OCI-LY7 (cell line): ENCODE measurements around the gene IGSF8. TPM values are rescaled to one million over a fixed set of nuclear protein-coding genes. Genes with fewer than 3 reads are reported as not detected.

Experiments used
- BruUV-seq: library from RNA; stranded (reverse); fragments of 400-500 nt; replicated peaks from 2 replicates; lab custom pipeline; 2021; lab: Mats Ljungman, UMichigan
- CTCF ChIA-PET: fragments of 300-600 bp; sonication (Branson Sonifier 250); formaldehyde crosslinking; loops from one replicate; lab custom pipeline; 2022; ENCODE audit warnings: antibody characterized with exemption; ENCODE audit not compliant: unreplicated experiment; lab: Charles Lee
- POLR2A ChIA-PET: fragments of 300-600 bp; sonication (Branson Sonifier 250); formaldehyde crosslinking; loops from one replicate; lab custom pipeline; 2022; ENCODE audit warnings: antibody characterized with exemption; lab: Charles Lee
- DNase-seq: peaks from one replicate; pipeline ENCODE4 v3.0.0-alpha.2; 2015; ENCODE audit warnings: low spot score
- H2AFZ ChIP-seq: fragments of 200-600 bp; sonication (generic), shearing (Covaris generic); 2 replicates; pipeline ENCODE4 v1.6.1; 2014; ENCODE audit warnings: mild to moderate bottlenecking, antibody characterized with exemption, low read length, moderate library complexity
- H3K27ac ChIP-seq: fragments of 200-600 bp; sonication (generic); 2 replicates; pipeline ENCODE4 v1.5.1; 2014; ENCODE audit warnings: mixed run types, low read depth, mild to moderate bottlenecking, moderate library complexity, low read length, inconsistent platforms; ENCODE audit not compliant: poor library complexity, severe bottlenecking
- H3K36me3 ChIP-seq: fragments of 200-600 bp; sonication (generic); 2 replicates; pipeline ENCODE4 v1.6.1; 2014; ENCODE audit warnings: mild to moderate bottlenecking, antibody characterized with exemption, low read length, moderate library complexity, mixed read lengths; ENCODE audit not compliant: insufficient read depth
- H3K4me1 ChIP-seq: fragments of 200-600 bp; sonication (generic); 2 replicates; pipeline ENCODE4 v1.5.1; 2014; ENCODE audit warnings: mild to moderate bottlenecking, low read length; ENCODE audit not compliant: insufficient read depth, poor library complexity, severe bottlenecking
- H3K4me2 ChIP-seq: fragments of 200-600 bp; sonication (generic); 2 replicates; pipeline ENCODE4 v1.6.1; 2014; ENCODE audit warnings: mild to moderate bottlenecking, low read length
- H3K4me3 ChIP-seq: fragments of 200-600 bp; sonication (generic); 2 replicates; pipeline ENCODE4 v1.5.1; 2014; ENCODE audit warnings: mild to moderate bottlenecking, low read depth, low read length; ENCODE audit not compliant: poor library complexity, severe bottlenecking
- H3K79me2 ChIP-seq: fragments of 200-600 bp; sonication (generic); 2 replicates; pipeline ENCODE4 v1.6.1; 2016; ENCODE audit warnings: low read depth, mild to moderate bottlenecking, low read length, moderate library complexity, mixed read lengths; ENCODE audit not compliant: insufficient read depth
- H3K9me2 ChIP-seq: fragments of 200-600 bp; sonication (generic); 2 replicates; pipeline ENCODE4 v1.6.1; 2016; ENCODE audit warnings: mild to moderate bottlenecking, low read length, mixed read lengths; ENCODE audit not compliant: insufficient read depth
- H3K9me3 ChIP-seq: fragments of 200-600 bp; sonication (generic); 2 replicates; pipeline ENCODE4 v1.6.1; 2014; ENCODE audit warnings: mild to moderate bottlenecking, mixed run types, low read length, mixed read lengths
- H4K20me1 ChIP-seq: fragments of 200-600 bp; sonication (generic); 2 replicates; pipeline ENCODE4 v1.6.1; 2014; ENCODE audit warnings: mild to moderate bottlenecking, antibody characterized with exemption, low read length, moderate library complexity, mixed read lengths; ENCODE audit not compliant: insufficient read depth
- EZH2phosphoT487 ChIP-seq: fragments of 200-600 bp; sonication (generic); IDR thresholded peaks from 2 replicates; pipeline ENCODE4 v1.6.1; 2018; ENCODE audit warnings: low read depth, borderline replicate concordance, mild to moderate bottlenecking, mixed run types, antibody characterized with exemption, low read length, moderate library complexity, mixed read lengths
- intact Hi-C: fragments of 100-400 bp; cut with micrococcal nuclease; formaldehyde crosslinking; loops from one replicate; pipeline ENCODE4 v1.10.0; 2022; ENCODE audit not compliant: unreplicated experiment
- total RNA-seq, 2 experiments: library from RNA; depleted of rRNA in 1 of 2; stranded (reverse); fragments of >200 nt in 1 of 2; shearing (Covaris generic) in 1 of 2; gene quantifications; 2 replicates each; pipeline ENCODE4 v1.2.3, GENCODE V29; 2014 to 2022
- TF ChIP-seq, protein P1 (sequence below): fragments of 200-600 bp; sonication (generic); conservative IDR thresholded peaks from 2 replicates; pipeline ENCODE4 v1.5.1; 2014; ENCODE audit warnings: mild to moderate bottlenecking, antibody characterized with exemption, low read length, moderate library complexity, mixed read lengths

Gene IGSF8
- total RNA-seq, 2 experiments from 2014 or later, result 18.7 to 28.7 TPM

DNA sequence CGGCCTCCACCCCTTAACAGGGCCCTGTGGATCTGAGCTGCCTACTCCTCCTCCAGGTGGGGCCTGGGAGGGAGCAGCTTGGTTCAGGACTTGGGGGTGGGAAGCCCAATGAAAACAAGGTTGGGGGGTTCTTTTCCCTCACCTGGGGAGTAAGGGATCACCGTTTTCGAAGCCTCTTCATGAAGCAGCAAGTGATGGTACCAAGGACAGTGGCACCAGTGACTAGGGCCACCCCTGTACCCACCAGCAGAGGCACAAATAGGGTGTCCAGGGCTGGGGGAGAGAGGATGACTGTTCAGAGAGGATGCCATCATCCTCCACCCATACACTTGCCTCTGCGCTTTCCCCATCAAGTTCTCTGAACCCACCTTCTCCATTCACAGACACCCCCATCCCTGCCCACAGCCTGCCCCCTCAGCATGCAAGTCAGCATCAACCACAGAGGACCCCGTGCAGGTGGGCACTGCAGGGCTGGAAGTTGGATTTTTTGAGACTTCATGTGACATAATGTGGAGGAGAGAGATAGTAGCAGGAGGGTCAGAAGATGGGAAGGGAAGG is 6.7 kb downstream of the IGSF8 start:
- Histone ChIP-seq H3K4me1 (peaks cover 11% of the 10 kb centered on the region), H3K79me2 (no peaks in the 10 kb centered on the region; the same call in 1 of the 2 replicates), H3K27ac (no peak overlapping the region), H3K9me3 (no peaks in the 10 kb centered on the region), H4K20me1 (no peaks in the 10 kb centered on the region), H3K4me3 (no peak overlapping the region), H3K9me2 (no peaks in the 10 kb centered on the region), H2AFZ (no peak overlapping the region), H3K4me2 (no peak overlapping the region), H3K36me3 (peaks cover 23% of the 10 kb centered on the region; the same call in 1 of the 2 replicates)
- TF ChIP-seq, protein P1, sequence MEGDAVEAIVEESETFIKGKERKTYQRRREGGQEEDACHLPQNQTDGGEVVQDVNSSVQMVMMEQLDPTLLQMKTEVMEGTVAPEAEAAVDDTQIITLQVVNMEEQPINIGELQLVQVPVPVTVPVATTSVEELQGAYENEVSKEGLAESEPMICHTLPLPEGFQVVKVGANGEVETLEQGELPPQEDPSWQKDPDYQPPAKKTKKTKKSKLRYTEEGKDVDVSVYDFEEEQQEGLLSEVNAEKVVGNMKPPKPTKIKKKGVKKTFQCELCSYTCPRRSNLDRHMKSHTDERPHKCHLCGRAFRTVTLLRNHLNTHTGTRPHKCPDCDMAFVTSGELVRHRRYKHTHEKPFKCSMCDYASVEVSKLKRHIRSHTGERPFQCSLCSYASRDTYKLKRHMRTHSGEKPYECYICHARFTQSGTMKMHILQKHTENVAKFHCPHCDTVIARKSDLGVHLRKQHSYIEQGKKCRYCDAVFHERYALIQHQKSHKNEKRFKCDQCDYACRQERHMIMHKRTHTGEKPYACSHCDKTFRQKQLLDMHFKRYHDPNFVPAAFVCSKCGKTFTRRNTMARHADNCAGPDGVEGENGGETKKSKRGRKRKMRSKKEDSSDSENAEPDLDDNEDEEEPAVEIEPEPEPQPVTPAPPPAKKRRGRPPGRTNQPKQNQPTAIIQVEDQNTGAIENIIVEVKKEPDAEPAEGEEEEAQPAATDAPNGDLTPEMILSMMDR, result no peak
- TF ChIP-seq EZH2phosphoT487, result no peak
- POLR2A ChIA-PET, result no interaction called here
- no peak for DNase-seq
- CTCF ChIA-PET, result no interaction called here
- no TSS peak for BruUV-seq
- intact Hi-C loops, result no loop called here

DNA sequence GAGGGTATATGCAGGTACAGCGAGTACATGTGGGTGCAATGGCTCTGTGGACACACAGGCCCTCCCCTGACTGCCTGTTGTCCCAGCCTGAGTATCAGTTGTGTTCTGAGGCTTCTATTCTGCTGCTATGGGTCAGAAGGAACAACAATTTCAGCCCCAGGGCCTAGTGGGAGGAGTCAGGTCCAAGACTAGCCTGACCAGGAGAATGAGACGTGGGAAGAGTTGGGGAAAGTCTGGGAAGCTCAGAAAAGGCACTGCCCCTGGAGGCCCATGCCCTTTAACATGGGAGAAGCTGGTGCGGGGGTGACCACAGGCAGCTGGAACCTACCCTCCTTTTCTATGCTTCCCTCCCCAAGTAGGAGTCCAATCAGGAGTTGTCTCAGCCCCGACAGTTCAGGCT is 7.7 kb downstream of the IGSF8 start:
- no TSS peak for BruUV-seq
- DNase-seq, result no peak
- POLR2A ChIA-PET, result no interaction called here
- TF ChIP-seq, protein P1, result no peak
- no peak for TF ChIP-seq EZH2phosphoT487
- Histone ChIP-seq H3K36me3 (peaks cover 23% of the 10 kb centered on the region; the same call in 1 of the 2 replicates), H3K4me2 (no peak overlapping the region), H3K27ac (no peak overlapping the region), H4K20me1 (no peaks in the 10 kb centered on the region), H3K4me3 (no peak overlapping the region), H3K4me1 (peaks cover under 1% of the 10 kb centered on the region), H3K9me2 (no peaks in the 10 kb centered on the region), H3K79me2 (no peaks in the 10 kb centered on the region), H2AFZ (no peak overlapping the region), H3K9me3 (no peaks in the 10 kb centered on the region)
- CTCF ChIA-PET, result no interaction called here
- intact Hi-C loops, result no loop called here

DNA sequence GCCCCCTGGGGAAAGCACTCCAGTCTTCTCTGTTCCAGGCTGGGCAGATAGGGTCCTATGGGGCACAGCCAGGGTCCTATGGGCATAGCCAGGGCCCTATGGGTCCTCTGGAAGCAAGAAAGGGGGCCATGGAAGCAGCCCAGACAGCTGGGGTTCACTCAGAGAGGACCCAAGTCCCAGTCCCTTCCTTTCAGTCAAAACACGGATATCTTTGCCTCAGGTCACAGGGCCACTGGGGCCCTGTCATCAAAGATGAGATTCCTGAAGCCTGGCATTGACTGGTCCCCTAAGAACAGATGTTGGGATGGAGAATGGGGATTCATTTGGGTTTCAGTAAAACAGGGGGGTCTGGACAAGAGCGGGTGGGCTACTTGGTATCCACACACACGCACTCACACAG is 8.5 kb downstream of the IGSF8 start:
- Histone ChIP-seq H3K79me2 (no peaks in the 10 kb centered on the region), H3K36me3 (peaks cover 27% of the 10 kb centered on the region; the same call in 1 of the 2 replicates), H3K9me2 (no peaks in the 10 kb centered on the region), H3K4me3 (no peak overlapping the region), H3K4me2 (no peak overlapping the region), H3K4me1 (no peaks in the 10 kb centered on the region), H2AFZ (no peak overlapping the region), H3K9me3 (no peaks in the 10 kb centered on the region), H4K20me1 (no peaks in the 10 kb centered on the region), H3K27ac (no peak overlapping the region)
- ChIA-PET CTCF (no interaction called here), POLR2A (no interaction called here)
- intact Hi-C loops, result no loop called here
- no peak for TF ChIP-seq EZH2phosphoT487
- TF ChIP-seq, protein P1, result no peak
- no TSS peak for BruUV-seq
- no peak for DNase-seq
